Stimulated activated CD4-positive, alpha-beta T cell treated with anti-CD3 and anti-CD28 coated beads, Interleukin-4, amount 100 ng/mL, for 1 hour (primary cell): Measurements from ENCODE around the gene SEPTIN3.
A peak's percentile ranks its signal among the peaks of the same experiment; 100 is the strongest.

Experiments
- DNase-seq: peaks from one replicate; pipeline ENCODE4 v3.0.0-alpha.2; 2020

Gene SEPTIN3

GRCh38 chr22:41969110-41969646 lies at the start of gene SEPTIN3:
SEPTIN3 (plus strand) TSS chr22:41969443; CDS start chr22:41971493, 2,050 bp downstream.
- no peak for DNase-seq

- DNase-seq, result no peak
Observed at GRCh38 chr22:41920271-41920976, 48.8 kb upstream of the SEPTIN3 start.

GRCh38 chr22:41922328-41922727 lies 46.9 kb upstream of the SEPTIN3 start:
- no peak for DNase-seq

GRCh38 chr22:41922940-41923594 lies 46.2 kb upstream of the SEPTIN3 start:
- DNase-seq, result no peak

- DNase-seq, result no peak
Observed at GRCh38 chr22:41923595-41924276, 45.5 kb upstream of the SEPTIN3 start.

- DNase-seq, result peak; percentile 82
Observed at GRCh38 chr22:41925783-41926460, 43.3 kb upstream of the SEPTIN3 start.

GRCh38 chr22:41927813-41928212 lies 41.4 kb upstream of the SEPTIN3 start:
- no peak for DNase-seq

- no peak for DNase-seq
Observed at GRCh38 chr22:41928593-41929417, 40.4 kb upstream of the SEPTIN3 start.

- DNase-seq, result no peak
Observed at GRCh38 chr22:41929418-41929810, 39.8 kb upstream of the SEPTIN3 start.

- DNase-seq, result no peak
Observed at GRCh38 chr22:41931701-41932269, 37.5 kb upstream of the SEPTIN3 start.

GRCh38 chr22:41932353-41932752 lies 36.9 kb upstream of the SEPTIN3 start:
- DNase-seq, result no peak

- no peak for DNase-seq
Observed at GRCh38 chr22:41933411-41934177, 35.6 kb upstream of the SEPTIN3 start.

GRCh38 chr22:41934284-41935014 lies 34.8 kb upstream of the SEPTIN3 start:
- no peak for DNase-seq

- no peak for DNase-seq
Observed at GRCh38 chr22:41935015-41935351, 34.3 kb upstream of the SEPTIN3 start.

- DNase-seq, result no peak
Observed at GRCh38 chr22:41935509-41935908, 33.7 kb upstream of the SEPTIN3 start.

- no peak for DNase-seq
Observed at GRCh38 chr22:41936894-41937169, 32.4 kb upstream of the SEPTIN3 start.

GRCh38 chr22:41939981-41940831 lies 29.0 kb upstream of the SEPTIN3 start:
- peak; percentile 89 for DNase-seq

- DNase-seq, result peak; percentile 85
Observed at GRCh38 chr22:41940832-41941765, 28.1 kb upstream of the SEPTIN3 start.
